ENCODE results near the gene APLF. TPM values are rescaled to one million over a fixed set of nuclear protein-coding genes. Genes with fewer than 3 reads are reported as not detected.
"Not testable (repeated sequence)": the region's sequence is repeated elsewhere in the genome, so short reads cannot be mapped to it uniquely, and the experiment has no call there.

APLF gene
- total RNA-seq, 1 donor, result 10.5 TPM

- H2AFZ ChIP-seq (ENCODE audit: low read length), result no peak overlapping the region
- DNase-seq (ENCODE audit: insufficient read length, low spot score, missing footprints), result no peak
- H3K27ac ChIP-seq (ENCODE audit: low read depth, low read length), result no peak overlapping the region
- no peaks in the 10 kb centered on the region for H3K4me1 ChIP-seq (ENCODE audit: insufficient read depth, low read length)
- no peak overlapping the region for H3K4me3 ChIP-seq (ENCODE audit: insufficient read depth, low read length)
- no peaks in the 10 kb centered on the region for H3K79me2 ChIP-seq (ENCODE audit: insufficient read depth, low read length)
- H3K9me3 ChIP-seq (ENCODE audit: low read depth, low read length), result no peaks in the 10 kb centered on the region
- H3K36me3 ChIP-seq (ENCODE audit: insufficient read depth, low read length), result no peaks in the 10 kb centered on the region
- no peaks in the 10 kb centered on the region for H3K27me3 ChIP-seq (ENCODE audit: insufficient read depth, low read length)
- no peaks in the 10 kb centered on the region for H4K20me1 ChIP-seq (ENCODE audit: insufficient read depth, low read length)
- TF ChIP-seq CTCF (IDR thresholded peaks at IDR 0.05; ENCODE audit: extremely low read depth, low read depth, low read length), result no peak
- H3K4me2 ChIP-seq (ENCODE audit: insufficient read depth, low read length), result no peak overlapping the region
Measured at GRCh38 chr2:68553098-68553497, 85.7 kb downstream of the APLF start.

- not testable (repeated sequence) for H3K4me3 ChIP-seq (ENCODE audit: insufficient read depth, low read length); H3K79me2 ChIP-seq (ENCODE audit: insufficient read depth, low read length); H2AFZ ChIP-seq (ENCODE audit: low read length); H3K36me3 ChIP-seq (ENCODE audit: insufficient read depth, low read length); H3K27ac ChIP-seq (ENCODE audit: low read depth, low read length); H4K20me1 ChIP-seq (ENCODE audit: insufficient read depth, low read length); H3K27me3 ChIP-seq (ENCODE audit: insufficient read depth, low read length); H3K9me3 ChIP-seq (ENCODE audit: low read depth, low read length); H3K4me2 ChIP-seq (ENCODE audit: insufficient read depth, low read length); DNase-seq (ENCODE audit: insufficient read length, low spot score, missing footprints); H3K4me1 ChIP-seq (ENCODE audit: insufficient read depth, low read length)
Measured at GRCh38 chr2:68555425-68556206, 88.2 kb downstream of the APLF start.

- Histone ChIP-seq H3K27me3 (ENCODE audit: insufficient read depth, low read length) (no peaks in the 10 kb centered on the region), H3K36me3 (ENCODE audit: insufficient read depth, low read length) (no peaks in the 10 kb centered on the region), H3K79me2 (ENCODE audit: insufficient read depth, low read length) (no peaks in the 10 kb centered on the region), H2AFZ (ENCODE audit: low read length) (no peak overlapping the region), H3K4me3 (ENCODE audit: insufficient read depth, low read length) (no peak overlapping the region), H3K4me2 (ENCODE audit: insufficient read depth, low read length) (no peak overlapping the region), H3K4me1 (ENCODE audit: insufficient read depth, low read length) (no peaks in the 10 kb centered on the region), H3K9me3 (ENCODE audit: low read depth, low read length) (no peaks in the 10 kb centered on the region), H3K27ac (ENCODE audit: low read depth, low read length) (no peak overlapping the region), H4K20me1 (ENCODE audit: insufficient read depth, low read length) (no peaks in the 10 kb centered on the region)
- no peak for TF ChIP-seq CTCF (IDR thresholded peaks at IDR 0.05; ENCODE audit: extremely low read depth, low read depth, low read length)
- no peak for DNase-seq (ENCODE audit: insufficient read length, low spot score, missing footprints)
Measured at GRCh38 chr2:68556381-68556780, 89.0 kb downstream of the APLF start.

GRCh38 chr2:68558576-68558975, 91.2 kb downstream of the APLF start:
- TF ChIP-seq CTCF (IDR thresholded peaks at IDR 0.05; ENCODE audit: extremely low read depth, low read depth, low read length), result no peak
- Histone ChIP-seq H4K20me1 (ENCODE audit: insufficient read depth, low read length) (no peaks in the 10 kb centered on the region), H3K27me3 (ENCODE audit: insufficient read depth, low read length) (no peaks in the 10 kb centered on the region), H3K4me3 (ENCODE audit: insufficient read depth, low read length) (no peak overlapping the region), H3K79me2 (ENCODE audit: insufficient read depth, low read length) (no peaks in the 10 kb centered on the region), H3K4me1 (ENCODE audit: insufficient read depth, low read length) (no peaks in the 10 kb centered on the region), H2AFZ (ENCODE audit: low read length) (no peak overlapping the region), H3K4me2 (ENCODE audit: insufficient read depth, low read length) (no peak overlapping the region), H3K9me3 (ENCODE audit: low read depth, low read length) (no peaks in the 10 kb centered on the region), H3K27ac (ENCODE audit: low read depth, low read length) (no peak overlapping the region), H3K36me3 (ENCODE audit: insufficient read depth, low read length) (no peaks in the 10 kb centered on the region)
- DNase-seq (ENCODE audit: insufficient read length, low spot score, missing footprints), result no peak
